GM12878 (cell line): ENCODE data around the gene RASAL2. TPM values are rescaled to one million over a fixed set of nuclear protein-coding genes. Genes with fewer than 3 reads are reported as not detected.

Experiments used
- ATAC-seq: fragments of 200-7000 bp; cut with Tn5 transposase; 3 replicates; pipeline ENCODE4 v1.9.1; 2020; ENCODE audit warnings: mild to moderate bottlenecking, moderate library complexity
- BruUV-seq: library from RNA; stranded (reverse); fragments of 400-500 nt; replicated peaks from 2 replicates; lab custom pipeline; 2021; lab: Mats Ljungman, UMichigan
- CTCF ChIA-PET: fragments of 300-600 bp; sonication (Branson Sonifier 250); formaldehyde crosslinking; extraction: SDS; loops from one replicate; lab custom pipeline; 2021; ENCODE audit warnings: inconsistent platforms; lab: Yijun Ruan, JAX
- POLR2A ChIA-PET: fragments of 350-600 bp; formaldehyde crosslinking; extraction: SDS; loops from one replicate; lab custom pipeline; 2021; ENCODE audit warnings: inconsistent platforms; lab: Charles Lee
- RAD21 ChIA-PET: fragments of 300-600 bp; sonication (Branson Sonifier 250); formaldehyde crosslinking; loops from one replicate; lab custom pipeline; 2023; ENCODE audit warnings: antibody characterized with exemption; ENCODE audit not compliant: unreplicated experiment; lab: Charles Lee
- SMC1A ChIA-PET: fragments of 300-600 bp; sonication (Branson Sonifier 250); formaldehyde crosslinking; loops from one replicate; lab custom pipeline; 2023; ENCODE audit not compliant: unreplicated experiment, uncharacterized antibody; lab: Charles Lee
- DNase-seq: peaks from one replicate; pipeline ENCODE4 v3.0.0-alpha.2; 2011; ENCODE audit warnings: low read depth, low spot score
- FAIRE-seq: peaks from 3 replicates; lab custom pipeline; 2011; peaks lifted over from hg19 to GRCh38; lab: Jason Lieb, UNC
- H2AFZ ChIP-seq: 2 replicates; pipeline ENCODE4 v1.6.0; 2011; ENCODE audit warnings: low read depth, low read length, control low read depth; ENCODE audit not compliant: control insufficient read depth
- H3K27ac ChIP-seq: 2 replicates; pipeline ENCODE4 v1.5.1; 2011; ENCODE audit warnings: control low read depth; ENCODE audit not compliant: control insufficient read depth, insufficient read depth
- H3K27me3 ChIP-seq, 2 experiments: replicated peaks in 1 of 2; 2 replicates each; pipeline versions ENCODE4 v1.6.0 to v1.6.1; 2011; ENCODE audit warnings: low read length in 1 of 2; ENCODE audit not compliant: control insufficient read depth in 2 of 2, insufficient read depth in 2 of 2
- H3K36me3 ChIP-seq, 2 experiments: 2 replicates each; pipeline ENCODE4 v1.5.1; 2011; ENCODE audit warnings: low read length in 1 of 2; ENCODE audit not compliant: control insufficient read depth in 2 of 2, insufficient read depth in 2 of 2
- H3K4me1 ChIP-seq: 2 replicates; pipeline ENCODE4 v1.6.1; 2011; ENCODE audit warnings: mild to moderate bottlenecking, low read length, moderate library complexity, mixed read lengths; ENCODE audit not compliant: control insufficient read depth, insufficient read depth
- H3K4me2 ChIP-seq: 2 replicates; pipeline ENCODE4 v1.6.0; 2011; ENCODE audit warnings: control low read depth; ENCODE audit not compliant: control insufficient read depth, insufficient read depth
- H3K4me3 ChIP-seq: fragments of 200-600 bp; sonication (generic); 2 replicates; pipeline ENCODE4 v1.5.1; 2016
- H3K79me2 ChIP-seq: 2 replicates; pipeline ENCODE4 v1.6.0; 2011; ENCODE audit warnings: low read length; ENCODE audit not compliant: control insufficient read depth, insufficient read depth
- H3K9ac ChIP-seq: 2 replicates; pipeline ENCODE4 v1.8.0; 2011; ENCODE audit warnings: low read length, control low read depth, mixed read lengths; ENCODE audit not compliant: control insufficient read depth, insufficient read depth
- H3K9me3 ChIP-seq: replicated peaks from 3 replicates; pipeline ENCODE4 v1.5.1; 2011; ENCODE audit warnings: mild to moderate bottlenecking, low read length; ENCODE audit not compliant: control insufficient read depth, insufficient read depth
- H4K20me1 ChIP-seq: 2 replicates; pipeline ENCODE4 v1.6.0; 2011; ENCODE audit not compliant: control insufficient read depth, insufficient read depth
- ATF2 ChIP-seq: IDR thresholded peaks from 2 replicates; pipeline ENCODE4 v1.6.1; 2012; ENCODE audit warnings: low read length, inconsistent platforms
- ATF7 ChIP-seq: fragments of 450-650 bp; IDR thresholded peaks from 2 replicates; pipeline ENCODE4 v1.6.1; 2016; ENCODE audit warnings: low read depth, mild to moderate bottlenecking
- BCL3 ChIP-seq: IDR thresholded peaks from 2 replicates; pipeline ENCODE4 v1.6.1; 2011; ENCODE audit warnings: borderline replicate concordance, low read depth, mild to moderate bottlenecking, moderate library complexity, low read length; ENCODE audit not compliant: insufficient read depth, poor library complexity, severe bottlenecking
- CBFB ChIP-seq: IDR thresholded peaks from 2 replicates; pipeline ENCODE4 v1.6.1; 2016; ENCODE audit warnings: antibody characterized with exemption, low read depth
- EP300 ChIP-seq, 2 experiments: fragments of 150-350 bp in 1 of 2; IDR thresholded peaks; 2 replicates each; pipeline ENCODE4 v1.6.1; 2011 to 2012; ENCODE audit warnings: low read depth in 2 of 2, low read length in 2 of 2, borderline replicate concordance in 1 of 2, improper control_type of control experiment in 1 of 2, inconsistent platforms in 1 of 2; ENCODE audit not compliant: control insufficient read depth in 1 of 2
- IRF4 ChIP-seq: IDR thresholded peaks from 2 replicates; pipeline ENCODE4 v1.6.1; 2011; ENCODE audit warnings: low read depth, low read length
- JUNB ChIP-seq: IDR thresholded peaks from 2 replicates; pipeline ENCODE4 v1.6.1; 2016; ENCODE audit warnings: antibody characterized with exemption, mild to moderate bottlenecking
- JUND ChIP-seq: IDR thresholded peaks from 2 replicates; pipeline ENCODE4 v1.6.1; 2012; ENCODE audit warnings: low read depth, mild to moderate bottlenecking, low read length, improper control_type of control experiment, moderate library complexity
- MEF2A ChIP-seq: IDR thresholded peaks from 2 replicates; pipeline ENCODE4 v1.6.1; 2011; ENCODE audit warnings: low read depth, mild to moderate bottlenecking, low read length, moderate library complexity; ENCODE audit not compliant: insufficient read depth
- MTA2 ChIP-seq: fragments of 450-650 bp; IDR thresholded peaks from 2 replicates; pipeline ENCODE4 v1.6.1; 2016; ENCODE audit warnings: low read depth, mild to moderate bottlenecking, moderate library complexity
- RUNX3 ChIP-seq: IDR thresholded peaks from 2 replicates; pipeline ENCODE4 v1.6.1; 2012; ENCODE audit warnings: low read length, inconsistent platforms
- WGBS: methylation state at CpG from one replicate; pipeline ENCODE4 v1.1.6; 2016; ENCODE audit warnings: low lambda C conversion rate; ENCODE audit not compliant: insufficient replicate concordance, insufficient coverage; ENCODE audit errors: missing lambda C conversion rate; 5-methylcytosine and 5-hydroxymethylcytosine counted together
- in situ Hi-C: fragments of 300-500 bp; cut with MboI; formaldehyde crosslinking; loops from 9 replicates; pipeline ENCODE4 v1.14.3; 2018; ENCODE audit warnings: mixed read lengths
- intact Hi-C: fragments of 100-400 bp; cut with micrococcal nuclease; formaldehyde crosslinking; loops from one replicate; pipeline ENCODE4 v1.14.2; 2022; ENCODE audit not compliant: unreplicated experiment
- polyA plus RNA-seq, 11 experiments: library from polyadenylated mRNA; depleted of rRNA in 4 of 11; unstranded in 6 of 11; stranded (reverse) in 5 of 11; fragments of >200 nt; fragmentation: Nextera tagmentation in 4 of 11; fragmentation: Illumina TruSeq in 1 of 11; extraction: Ambion mirVana in 4 of 11; extraction: Trizol in 1 of 11; gene quantifications; 1 replicate in 1 of 11; 2 replicates in 10 of 11; pipeline versions ENCODE4 v1.2.1 to v1.2.3, GENCODE V29; 2011 to 2016; ENCODE audit warnings: inconsistent platforms in 2 of 11, missing spikeins in 2 of 11, low read depth in 1 of 11
- total RNA-seq, 4 experiments: library from RNA; depleted of rRNA in 3 of 4; stranded (reverse); fragments of >200 nt in 3 of 4; fragmentation: Illumina TruSeq in 1 of 4; extraction: Trizol in 1 of 4; gene quantifications; 2 replicates each; pipeline versions ENCODE4 v1.2.1 to v1.2.3, GENCODE V29; 2013 to 2021
- TF ChIP-seq, protein P1 (sequence below): fragments of 450-650 bp; IDR thresholded peaks from 2 replicates; pipeline ENCODE4 v1.6.1; 2016; ENCODE audit warnings: mild to moderate bottlenecking
- TF ChIP-seq, protein P2 (sequence below): fragments of 150-350 bp; IDR thresholded peaks from 2 replicates; pipeline ENCODE4 v1.6.1; 2016; ENCODE audit warnings: low read depth, low read length

The RASAL2 gene
- total and polyA plus RNA-seq, 10 of the 15 experiments (the other 5 are each of a cell fraction or from before 2014, with no cell fraction given), result 0.02 to 6.9 (median 0.17) TPM; not detected in 1

DNA sequence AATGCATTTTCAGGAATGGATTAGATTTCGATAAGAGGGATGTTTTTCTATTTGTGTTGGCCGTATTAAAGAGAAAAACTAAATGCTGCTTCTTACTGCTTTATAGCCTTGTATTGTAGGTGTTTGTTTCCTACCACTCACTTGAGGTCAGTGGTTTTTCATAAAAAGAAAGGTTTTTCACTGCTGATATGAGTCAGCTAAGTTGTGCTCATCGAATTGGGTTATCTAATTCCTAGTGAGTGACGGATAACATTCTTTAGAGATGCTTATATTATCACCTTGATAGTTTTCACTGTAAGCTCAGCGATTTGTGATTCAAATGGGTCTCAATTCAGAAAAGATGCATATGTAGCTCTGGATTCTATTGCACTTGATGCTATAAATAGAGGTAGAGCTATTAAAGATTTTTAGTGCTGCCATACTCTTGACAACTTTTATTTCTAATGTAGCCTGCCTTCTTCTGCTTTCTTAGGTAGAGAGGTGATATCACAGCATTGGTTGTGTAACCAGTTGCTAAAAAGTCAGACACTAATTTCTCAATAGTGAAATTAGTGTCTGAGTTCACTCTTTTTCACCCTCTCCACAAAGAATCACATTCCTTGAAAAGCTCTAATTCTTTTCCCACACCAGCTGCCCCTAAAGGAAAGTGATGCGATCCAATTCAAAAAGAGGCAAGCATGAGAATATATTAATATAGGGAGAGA is 180.0 kb downstream of the RASAL2 start:
- H3K4me2 ChIP-seq, result no peak overlapping the region
- no TSS peak for BruUV-seq
- SMC1A ChIA-PET, result no interaction called here
- TF ChIP-seq, protein P1, sequence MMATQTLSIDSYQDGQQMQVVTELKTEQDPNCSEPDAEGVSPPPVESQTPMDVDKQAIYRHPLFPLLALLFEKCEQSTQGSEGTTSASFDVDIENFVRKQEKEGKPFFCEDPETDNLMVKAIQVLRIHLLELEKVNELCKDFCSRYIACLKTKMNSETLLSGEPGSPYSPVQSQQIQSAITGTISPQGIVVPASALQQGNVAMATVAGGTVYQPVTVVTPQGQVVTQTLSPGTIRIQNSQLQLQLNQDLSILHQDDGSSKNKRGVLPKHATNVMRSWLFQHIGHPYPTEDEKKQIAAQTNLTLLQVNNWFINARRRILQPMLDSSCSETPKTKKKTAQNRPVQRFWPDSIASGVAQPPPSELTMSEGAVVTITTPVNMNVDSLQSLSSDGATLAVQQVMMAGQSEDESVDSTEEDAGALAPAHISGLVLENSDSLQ, result peak; percentile 65
- TF ChIP-seq EP300 (IDR thresholded peaks at IDR 0.05; ENCODE audit: borderline replicate concordance in 1 of 2, control insufficient read depth in 1 of 2, low read depth in 2 of 2, low read length in 2 of 2) (peak in 1 of 2 experiments; percentile 31; a peak in 1 of 4 replicates), JUND (0 out of 2 replicates have a peak, but pooled peaks have one; percentile 40), BCL3 (no peak), MEF2A (0 out of 2 replicates have a peak, but pooled peaks have one; percentile 6), RUNX3 (peak; percentile 89), CBFB (0 out of 2 replicates have a peak, but pooled peaks have one; percentile 45), JUNB (peak; percentile 77), IRF4 (peak; percentile 89), ATF7 (peak; percentile 41; the same call in 1 of the 2 replicates), MTA2 (no peak), ATF2 (peak; percentile 58)
- TF ChIP-seq, protein P2, sequence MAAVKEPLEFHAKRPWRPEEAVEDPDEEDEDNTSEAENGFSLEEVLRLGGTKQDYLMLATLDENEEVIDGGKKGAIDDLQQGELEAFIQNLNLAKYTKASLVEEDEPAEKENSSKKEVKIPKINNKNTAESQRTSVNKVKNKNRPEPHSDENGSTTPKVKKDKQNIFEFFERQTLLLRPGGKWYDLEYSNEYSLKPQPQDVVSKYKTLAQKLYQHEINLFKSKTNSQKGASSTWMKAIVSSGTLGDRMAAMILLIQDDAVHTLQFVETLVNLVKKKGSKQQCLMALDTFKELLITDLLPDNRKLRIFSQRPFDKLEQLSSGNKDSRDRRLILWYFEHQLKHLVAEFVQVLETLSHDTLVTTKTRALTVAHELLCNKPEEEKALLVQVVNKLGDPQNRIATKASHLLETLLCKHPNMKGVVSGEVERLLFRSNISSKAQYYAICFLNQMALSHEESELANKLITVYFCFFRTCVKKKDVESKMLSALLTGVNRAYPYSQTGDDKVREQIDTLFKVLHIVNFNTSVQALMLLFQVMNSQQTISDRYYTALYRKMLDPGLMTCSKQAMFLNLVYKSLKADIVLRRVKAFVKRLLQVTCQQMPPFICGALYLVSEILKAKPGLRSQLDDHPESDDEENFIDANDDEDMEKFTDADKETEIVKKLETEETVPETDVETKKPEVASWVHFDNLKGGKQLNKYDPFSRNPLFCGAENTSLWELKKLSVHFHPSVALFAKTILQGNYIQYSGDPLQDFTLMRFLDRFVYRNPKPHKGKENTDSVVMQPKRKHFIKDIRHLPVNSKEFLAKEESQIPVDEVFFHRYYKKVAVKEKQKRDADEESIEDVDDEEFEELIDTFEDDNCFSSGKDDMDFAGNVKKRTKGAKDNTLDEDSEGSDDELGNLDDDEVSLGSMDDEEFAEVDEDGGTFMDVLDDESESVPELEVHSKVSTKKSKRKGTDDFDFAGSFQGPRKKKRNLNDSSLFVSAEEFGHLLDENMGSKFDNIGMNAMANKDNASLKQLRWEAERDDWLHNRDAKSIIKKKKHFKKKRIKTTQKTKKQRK, result no peak

More for the DNA sequence above, 180.0 kb downstream of the RASAL2 start:
- ChIA-PET RAD21 (interaction anchor here (0.6 kb wide), 1 partner anchor 53 kb away, joined by 3 read pairs; no protein-coding TSS in a partner anchor), CTCF (no interaction called here), POLR2A (no interaction called here)
- Histone ChIP-seq H3K4me3 (no peak overlapping the region), H4K20me1 (no peaks in the 10 kb centered on the region), H2AFZ (no peak overlapping the region), H3K27me3 (no peaks in the 10 kb centered on the region), H3K27ac (no peak overlapping the region), H3K36me3 (no peaks in the 10 kb centered on the region), H3K9ac (no peak overlapping the region), H3K4me1 (no peaks in the 10 kb centered on the region), H3K79me2 (no peaks in the 10 kb centered on the region), H3K9me3 (no peaks in the 10 kb centered on the region)
- WGBS, result 24% methylated on average over 6 of the region's 6 CpGs
- no peak for DNase-seq
- FAIRE-seq, result no peak
- intact Hi-C loops, result no loop called here
- peak; percentile 91 for ATAC-seq
- in situ Hi-C loops, result no loop called here
